Epithelial cell of esophagus (primary cell): ENCODE measurements around the gene CCDC171.

ENCODE experiments used
- DNase-seq: peaks from one replicate; pipeline ENCODE4 v3.0.0; 2010; ENCODE audit warnings: low read depth
- H3K4me3 ChIP-seq: 2 replicates; pipeline ENCODE4 v1.5.1; 2011; ENCODE audit warnings: mild to moderate bottlenecking, low read length, control low read depth
- CTCF ChIP-seq: IDR thresholded peaks from 2 replicates; pipeline ENCODE4 v1.5.1; 2011; ENCODE audit warnings: low read depth, mild to moderate bottlenecking, low read length, control low read depth, inconsistent platforms; ENCODE audit not compliant: insufficient read depth; ENCODE audit errors: missing control alignments

The CCDC171 gene

DNA sequence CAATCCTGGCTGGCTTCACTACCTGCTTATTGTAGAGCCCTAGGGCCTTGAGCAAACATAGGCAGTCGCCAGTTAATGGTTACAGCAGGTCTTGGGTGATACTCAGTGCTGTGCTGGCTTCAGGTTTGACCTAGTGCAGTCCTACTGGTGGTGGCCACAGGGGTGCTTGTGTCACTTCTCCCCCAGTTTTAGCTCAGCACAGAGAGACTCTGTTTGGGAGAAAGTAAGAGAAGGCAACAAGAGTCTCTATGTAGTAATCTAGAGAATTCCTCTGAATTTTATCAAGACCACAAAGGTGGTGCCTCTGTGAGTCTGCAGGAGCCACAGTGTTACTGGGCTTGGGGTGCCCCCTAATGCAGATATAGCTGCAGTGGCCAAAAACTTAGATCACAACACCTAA is 165.6 kb downstream of the CCDC171 start:
- H3K4me3 ChIP-seq = no peak overlapping the region
- no peak for TF ChIP-seq CTCF
- DNase-seq = no peak

DNA sequence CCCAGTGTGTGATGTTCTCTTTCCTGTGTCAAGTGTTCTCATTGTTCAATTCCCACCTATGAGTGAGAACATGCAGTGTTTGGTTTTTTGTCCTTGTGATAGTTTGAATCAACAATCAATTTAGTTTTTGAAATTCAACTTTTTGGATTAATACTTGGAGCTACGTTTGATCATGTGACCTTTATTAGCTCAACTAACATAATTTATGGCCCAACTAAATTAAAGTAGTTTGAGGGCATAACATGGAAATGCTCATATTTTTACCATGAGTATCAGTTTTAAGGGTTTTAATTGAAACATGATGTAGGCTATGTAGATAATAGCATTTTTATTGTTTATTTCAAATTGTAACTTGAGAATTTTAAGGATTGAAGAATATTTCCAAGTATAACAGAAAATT is 168.0 kb downstream of the CCDC171 start:
- DNase-seq = no peak

DNA sequence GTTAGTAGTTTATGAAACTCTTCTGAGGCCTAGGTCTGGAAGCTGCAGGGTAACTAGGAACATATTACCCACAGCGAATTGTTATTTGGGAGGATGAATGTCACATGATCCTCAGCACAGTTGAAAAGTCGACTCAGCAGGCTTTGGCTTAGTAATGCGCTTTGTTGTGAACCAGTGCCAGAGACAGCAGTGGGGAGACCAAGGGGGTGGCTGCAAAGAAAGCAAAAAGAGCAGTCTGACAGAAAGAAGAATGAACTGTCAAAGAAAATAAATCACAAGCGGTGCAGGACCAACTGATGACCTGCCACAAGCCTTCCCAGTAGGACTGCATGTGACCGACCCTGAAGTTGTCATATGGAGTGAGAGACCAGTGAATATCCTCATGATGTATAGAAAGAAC is 170.0 kb downstream of the CCDC171 start:
- no peak for TF ChIP-seq CTCF
- H3K4me3 ChIP-seq = no peak overlapping the region
- DNase-seq = no peak

More for the DNA sequence above, 168.0 kb downstream of the CCDC171 start:
- no peak for TF ChIP-seq CTCF
- no peak overlapping the region for H3K4me3 ChIP-seq

DNA sequence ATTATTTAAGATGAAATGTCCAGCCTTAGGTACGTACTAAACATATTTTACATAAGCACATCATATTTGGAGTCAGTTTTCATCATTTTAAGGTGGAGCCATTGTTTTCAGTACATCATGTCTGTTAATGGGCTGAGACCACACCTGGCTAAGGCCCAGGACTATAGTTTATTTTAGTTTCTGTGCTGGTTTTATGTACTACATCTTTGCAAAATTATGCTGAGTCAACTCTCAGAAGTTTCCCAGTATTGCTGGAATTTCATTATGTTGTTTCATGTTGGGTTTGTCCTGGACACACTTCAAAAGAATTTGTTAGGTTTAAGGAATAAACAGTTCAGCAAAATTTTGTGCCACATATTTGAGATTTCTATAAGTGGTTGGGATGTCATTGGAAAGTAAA is 171.2 kb downstream of the CCDC171 start:
- no peak for DNase-seq
- no peak for TF ChIP-seq CTCF
- no peak overlapping the region for H3K4me3 ChIP-seq

- no peak for DNase-seq
- no peak for TF ChIP-seq CTCF
- H3K4me3 ChIP-seq = no peak overlapping the region
Observed at GRCh38 chr9:15724612-15725011, 171.8 kb downstream of the CCDC171 start.

GRCh38 chr9:15725953-15726352 is 173.1 kb downstream of the CCDC171 start:
- H3K4me3 ChIP-seq = no peak overlapping the region
- peak; percentile 52 for DNase-seq
- no peak for TF ChIP-seq CTCF

- no peak for TF ChIP-seq CTCF
- H3K4me3 ChIP-seq = no peak overlapping the region
- no peak for DNase-seq
Observed at GRCh38 chr9:15729507-15729906, 176.7 kb downstream of the CCDC171 start.
